GM23338 (cell line): ENCODE measurements around the gene SLC25A48. TPM values are rescaled to one million over a fixed set of nuclear protein-coding genes. Genes with fewer than 3 reads are reported as not detected.

Experiments
- ATAC-seq: fragments of 200-7000 bp; cut with Tn5 transposase; 3 replicates; pipeline ENCODE4 v1.9.1; 2020
- DNase-seq: peaks from one replicate; pipeline ENCODE4 v3.0.0-alpha.2; 2015; ENCODE audit warnings: low spot score
- H2AFZ ChIP-seq: fragments of 200-600 bp; sonication (generic); 2 replicates; pipeline ENCODE4 v1.8.0; 2016; ENCODE audit warnings: antibody characterized with exemption, mild to moderate bottlenecking, moderate library complexity
- H3F3A ChIP-seq: fragments of 200-600 bp; sonication (generic); replicated peaks from 2 replicates; pipeline ENCODE4 v1.8.0; 2017; ENCODE audit warnings: antibody characterized with exemption, mixed run types, low read depth
- H3K27ac ChIP-seq: fragments of 200-600 bp; sonication (generic); 2 replicates; pipeline ENCODE4 v1.6.1; 2016; ENCODE audit warnings: low read depth
- H3K27me3 ChIP-seq: fragments of 200-600 bp; sonication (generic); 2 replicates; pipeline ENCODE4 v1.8.0; 2016; ENCODE audit warnings: mild to moderate bottlenecking, mixed run types, moderate library complexity; ENCODE audit not compliant: insufficient read depth
- H3K36me3 ChIP-seq: fragments of 200-600 bp; sonication (generic); 2 replicates; pipeline ENCODE4 v1.8.0; 2016; ENCODE audit warnings: mild to moderate bottlenecking; ENCODE audit not compliant: insufficient read depth
- H3K4me1 ChIP-seq: fragments of 200-600 bp; sonication (generic); 2 replicates; pipeline ENCODE4 v1.8.0; 2016; ENCODE audit warnings: mild to moderate bottlenecking, moderate library complexity; ENCODE audit not compliant: insufficient read depth
- H3K4me2 ChIP-seq: fragments of 200-600 bp; sonication (generic); 2 replicates; pipeline ENCODE4 v1.7.1; 2017; ENCODE audit warnings: mixed run types
- H3K4me3 ChIP-seq: fragments of 200-600 bp; sonication (generic); 2 replicates; pipeline ENCODE4 v1.6.1; 2016; ENCODE audit warnings: mixed run types
- H3K79me2 ChIP-seq: fragments of 200-600 bp; sonication (generic); replicated peaks from 2 replicates; pipeline ENCODE4 v1.8.0; 2017; ENCODE audit warnings: mild to moderate bottlenecking; ENCODE audit not compliant: insufficient read depth
- H3K9me2 ChIP-seq: fragments of 200-600 bp; sonication (generic); 2 replicates; pipeline ENCODE4 v1.8.0; 2017; ENCODE audit not compliant: insufficient read depth
- H4K20me1 ChIP-seq: fragments of 200-600 bp; sonication (generic); replicated peaks from 2 replicates; pipeline ENCODE4 v1.8.0; 2017; ENCODE audit warnings: mild to moderate bottlenecking; ENCODE audit not compliant: insufficient read depth
- H3K27ac Mint-ChIP-seq: 2 replicates; pipeline ENCODE4 v1.8.0; 2020; ENCODE audit warnings: inconsistent platforms, mild to moderate bottlenecking, moderate library complexity, mixed read lengths
- H3K27me3 Mint-ChIP-seq: 3 replicates; pipeline ENCODE4 v1.8.0; 2022; ENCODE audit warnings: low read depth, mild to moderate bottlenecking, moderate library complexity, mixed read lengths, inconsistent platforms; ENCODE audit not compliant: insufficient read depth, poor library complexity
- H3K36me3 Mint-ChIP-seq: 3 replicates; pipeline ENCODE4 v1.8.0; 2021; ENCODE audit warnings: low read depth, mild to moderate bottlenecking, inconsistent platforms, moderate library complexity, mixed read lengths
- H3K4me1 Mint-ChIP-seq: 3 replicates; pipeline ENCODE4 v1.8.0; 2020; ENCODE audit warnings: mild to moderate bottlenecking, inconsistent platforms, mixed read lengths
- H3K4me3 Mint-ChIP-seq: 3 replicates; pipeline ENCODE4 v1.8.0; 2021; ENCODE audit warnings: moderate library complexity, mild to moderate bottlenecking, inconsistent platforms, mixed read lengths
- H3K9me3 Mint-ChIP-seq: 3 replicates; pipeline ENCODE4 v1.8.0; 2020; ENCODE audit warnings: moderate library complexity, mild to moderate bottlenecking, inconsistent platforms, mixed read lengths
- CREB1 ChIP-seq: fragments of 250-450 bp; sonication (Bioruptor Pico); IDR thresholded peaks from 2 replicates; pipeline ENCODE4 v1.5.0; 2020; ENCODE audit warnings: low read depth, mild to moderate bottlenecking, moderate library complexity
- ETS1 ChIP-seq: IDR thresholded peaks from 2 replicates; pipeline ENCODE4 v1.6.1; 2016; ENCODE audit warnings: antibody characterized with exemption
- EZH2phosphoT487 ChIP-seq: fragments of 200-600 bp; sonication (generic); IDR thresholded peaks from one replicate; pipeline ENCODE4 v1.8.1; 2018; ENCODE audit warnings: antibody characterized with exemption; ENCODE audit not compliant: unreplicated experiment
- NANOG ChIP-seq: IDR thresholded peaks from 2 replicates; pipeline ENCODE4 v1.6.1; 2016; ENCODE audit warnings: antibody characterized with exemption, borderline replicate concordance
- POLR2AphosphoS5 ChIP-seq: IDR thresholded peaks from 2 replicates; pipeline ENCODE4 v1.6.1; 2016; ENCODE audit warnings: antibody characterized with exemption, low read depth
- ZNF331 ChIP-seq: fragments of 250-450 bp; sonication (Bioruptor Pico); IDR thresholded peaks from 2 replicates; pipeline ENCODE4 v1.5.0; 2020; ENCODE audit warnings: low read depth, mild to moderate bottlenecking, moderate library complexity
- polyA plus RNA-seq: library from polyadenylated mRNA; unstranded; fragments of >200 nt; fragmentation: Nextera tagmentation; extraction: Ambion mirVana; gene quantifications from 2 replicates; pipeline ENCODE4 v1.2.1, GENCODE V29; 2016
- total RNA-seq: library from RNA; depleted of rRNA; stranded (reverse); fragments of >200 nt; shearing (Covaris generic); gene quantifications from 2 replicates; pipeline ENCODE4 v1.2.3, GENCODE V29; 2014
- TF ChIP-seq, protein P1 (sequence below): fragments of 250-450 bp; sonication (Bioruptor Pico); IDR thresholded peaks from 2 replicates; pipeline ENCODE4 v1.5.0; 2020; ENCODE audit warnings: mild to moderate bottlenecking, moderate library complexity
- TF ChIP-seq, protein P2 (sequence below), 2 experiments: fragments of 200-600 bp in 1 of 2; sonication (generic) in 1 of 2; conservative IDR thresholded peaks; 2 replicates each; pipeline versions ENCODE4 v1.5.1 to v1.6.1; 2016 to 2017; ENCODE audit warnings: antibody characterized with exemption in 2 of 2, low read depth in 2 of 2, mild to moderate bottlenecking in 2 of 2, moderate library complexity in 1 of 2

Gene SLC25A48
- total and polyA plus RNA-seq, 2 experiments from 2014 or later = 1.1 to 1.5 TPM

GRCh38 chr5:135862744-135863143 lies 28.3 kb downstream of the SLC25A48 start (continued):
- TF ChIP-seq, protein P1, sequence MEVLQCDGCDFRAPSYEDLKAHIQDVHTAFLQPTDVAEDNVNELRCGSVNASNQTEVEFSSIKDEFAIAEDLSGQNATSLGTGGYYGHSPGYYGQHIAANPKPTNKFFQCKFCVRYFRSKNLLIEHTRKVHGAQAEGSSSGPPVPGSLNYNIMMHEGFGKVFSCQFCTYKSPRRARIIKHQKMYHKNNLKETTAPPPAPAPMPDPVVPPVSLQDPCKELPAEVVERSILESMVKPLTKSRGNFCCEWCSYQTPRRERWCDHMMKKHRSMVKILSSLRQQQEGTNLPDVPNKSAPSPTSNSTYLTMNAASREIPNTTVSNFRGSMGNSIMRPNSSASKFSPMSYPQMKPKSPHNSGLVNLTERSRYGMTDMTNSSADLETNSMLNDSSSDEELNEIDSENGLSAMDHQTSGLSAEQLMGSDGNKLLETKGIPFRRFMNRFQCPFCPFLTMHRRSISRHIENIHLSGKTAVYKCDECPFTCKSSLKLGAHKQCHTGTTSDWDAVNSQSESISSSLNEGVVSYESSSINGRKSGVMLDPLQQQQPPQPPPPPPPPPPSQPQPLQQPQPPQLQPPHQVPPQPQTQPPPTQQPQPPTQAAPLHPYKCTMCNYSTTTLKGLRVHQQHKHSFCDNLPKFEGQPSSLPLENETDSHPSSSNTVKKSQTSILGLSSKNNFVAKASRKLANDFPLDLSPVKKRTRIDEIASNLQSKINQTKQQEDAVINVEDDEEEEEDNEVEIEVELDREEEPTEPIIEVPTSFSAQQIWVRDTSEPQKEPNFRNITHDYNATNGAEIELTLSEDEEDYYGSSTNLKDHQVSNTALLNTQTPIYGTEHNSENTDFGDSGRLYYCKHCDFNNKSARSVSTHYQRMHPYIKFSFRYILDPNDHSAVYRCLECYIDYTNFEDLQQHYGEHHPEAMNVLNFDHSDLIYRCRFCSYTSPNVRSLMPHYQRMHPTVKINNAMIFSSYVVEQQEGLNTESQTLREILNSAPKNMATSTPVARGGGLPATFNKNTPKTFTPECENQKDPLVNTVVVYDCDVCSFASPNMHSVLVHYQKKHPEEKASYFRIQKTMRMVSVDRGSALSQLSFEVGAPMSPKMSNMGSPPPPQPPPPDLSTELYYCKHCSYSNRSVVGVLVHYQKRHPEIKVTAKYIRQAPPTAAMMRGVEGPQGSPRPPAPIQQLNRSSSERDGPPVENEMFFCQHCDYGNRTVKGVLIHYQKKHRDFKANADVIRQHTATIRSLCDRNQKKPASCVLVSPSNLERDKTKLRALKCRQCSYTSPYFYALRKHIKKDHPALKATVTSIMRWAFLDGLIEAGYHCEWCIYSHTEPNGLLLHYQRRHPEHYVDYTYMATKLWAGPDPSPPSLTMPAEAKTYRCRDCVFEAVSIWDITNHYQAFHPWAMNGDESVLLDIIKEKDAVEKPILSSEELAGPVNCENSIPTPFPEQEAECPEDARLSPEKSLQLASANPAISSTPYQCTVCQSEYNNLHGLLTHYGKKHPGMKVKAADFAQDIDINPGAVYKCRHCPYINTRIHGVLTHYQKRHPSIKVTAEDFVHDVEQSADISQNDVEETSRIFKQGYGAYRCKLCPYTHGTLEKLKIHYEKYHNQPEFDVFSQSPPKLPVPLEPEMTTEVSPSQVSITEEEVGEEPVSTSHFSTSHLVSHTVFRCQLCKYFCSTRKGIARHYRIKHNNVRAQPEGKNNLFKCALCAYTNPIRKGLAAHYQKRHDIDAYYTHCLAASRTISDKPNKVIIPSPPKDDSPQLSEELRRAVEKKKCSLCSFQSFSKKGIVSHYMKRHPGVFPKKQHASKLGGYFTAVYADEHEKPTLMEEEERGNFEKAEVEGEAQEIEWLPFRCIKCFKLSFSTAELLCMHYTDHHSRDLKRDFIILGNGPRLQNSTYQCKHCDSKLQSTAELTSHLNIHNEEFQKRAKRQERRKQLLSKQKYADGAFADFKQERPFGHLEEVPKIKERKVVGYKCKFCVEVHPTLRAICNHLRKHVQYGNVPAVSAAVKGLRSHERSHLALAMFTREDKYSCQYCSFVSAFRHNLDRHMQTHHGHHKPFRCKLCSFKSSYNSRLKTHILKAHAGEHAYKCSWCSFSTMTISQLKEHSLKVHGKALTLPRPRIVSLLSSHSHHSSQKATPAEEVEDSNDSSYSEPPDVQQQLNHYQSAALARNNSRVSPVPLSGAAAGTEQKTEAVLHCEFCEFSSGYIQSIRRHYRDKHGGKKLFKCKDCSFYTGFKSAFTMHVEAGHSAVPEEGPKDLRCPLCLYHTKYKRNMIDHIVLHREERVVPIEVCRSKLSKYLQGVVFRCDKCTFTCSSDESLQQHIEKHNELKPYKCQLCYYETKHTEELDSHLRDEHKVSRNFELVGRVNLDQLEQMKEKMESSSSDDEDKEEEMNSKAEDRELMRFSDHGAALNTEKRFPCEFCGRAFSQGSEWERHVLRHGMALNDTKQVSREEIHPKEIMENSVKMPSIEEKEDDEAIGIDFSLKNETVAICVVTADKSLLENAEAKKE (CRISPR knock-in tag) = no peak
- TF ChIP-seq ZNF331 (CRISPR knock-in tag) (no peak), CREB1 (no peak), NANOG (no peak), ETS1 (no peak)

- H3K27ac Mint-ChIP-seq = no peak overlapping the region
- H3K4me1 Mint-ChIP-seq = no peaks in the 10 kb centered on the region
- TF ChIP-seq ZNF331 (CRISPR knock-in tag) (no peak), POLR2AphosphoS5 (no peak), EZH2phosphoT487 (no peak), NANOG (no peak)
- TF ChIP-seq, protein P2, sequence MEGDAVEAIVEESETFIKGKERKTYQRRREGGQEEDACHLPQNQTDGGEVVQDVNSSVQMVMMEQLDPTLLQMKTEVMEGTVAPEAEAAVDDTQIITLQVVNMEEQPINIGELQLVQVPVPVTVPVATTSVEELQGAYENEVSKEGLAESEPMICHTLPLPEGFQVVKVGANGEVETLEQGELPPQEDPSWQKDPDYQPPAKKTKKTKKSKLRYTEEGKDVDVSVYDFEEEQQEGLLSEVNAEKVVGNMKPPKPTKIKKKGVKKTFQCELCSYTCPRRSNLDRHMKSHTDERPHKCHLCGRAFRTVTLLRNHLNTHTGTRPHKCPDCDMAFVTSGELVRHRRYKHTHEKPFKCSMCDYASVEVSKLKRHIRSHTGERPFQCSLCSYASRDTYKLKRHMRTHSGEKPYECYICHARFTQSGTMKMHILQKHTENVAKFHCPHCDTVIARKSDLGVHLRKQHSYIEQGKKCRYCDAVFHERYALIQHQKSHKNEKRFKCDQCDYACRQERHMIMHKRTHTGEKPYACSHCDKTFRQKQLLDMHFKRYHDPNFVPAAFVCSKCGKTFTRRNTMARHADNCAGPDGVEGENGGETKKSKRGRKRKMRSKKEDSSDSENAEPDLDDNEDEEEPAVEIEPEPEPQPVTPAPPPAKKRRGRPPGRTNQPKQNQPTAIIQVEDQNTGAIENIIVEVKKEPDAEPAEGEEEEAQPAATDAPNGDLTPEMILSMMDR (conservative IDR thresholded peaks at IDR 0.05; ENCODE audit: low read depth in 2 of 2) = no peak
- no peaks in the 10 kb centered on the region for H3K27me3 ChIP-seq
- H3K4me1 ChIP-seq = no peaks in the 10 kb centered on the region
- H3K9me2 ChIP-seq = 0 out of 2 replicates have a peak, but pooled peaks cover 5% of the 10 kb centered on the region
- no peaks in the 10 kb centered on the region for H3K36me3 ChIP-seq
- DNase-seq (no peak), ATAC-seq (no peak)
- H4K20me1 ChIP-seq = no peaks in the 10 kb centered on the region
- peaks cover 2% of the 10 kb centered on the region for H3K27me3 Mint-ChIP-seq
- no peaks in the 10 kb centered on the region for H3K36me3 Mint-ChIP-seq
- H3K4me2 ChIP-seq = no peak overlapping the region
- H3K27ac ChIP-seq = no peak overlapping the region
- no peak overlapping the region for H3K4me3 ChIP-seq
- no peaks in the 10 kb centered on the region for H3K79me2 ChIP-seq
- H2AFZ ChIP-seq = no peak overlapping the region
- no peak overlapping the region for H3K4me3 Mint-ChIP-seq
- no peaks in the 10 kb centered on the region for H3F3A ChIP-seq
- no peaks in the 10 kb centered on the region for H3K9me3 Mint-ChIP-seq
Measured at GRCh38 chr5:135864503-135865435, 30.3 kb downstream of the SLC25A48 start.
